ENCODE data around the gene HCAR2. TPM values are rescaled to one million over a fixed set of nuclear protein-coding genes. Genes with fewer than 3 reads are reported as not detected.

The HCAR2 gene
- total and polyA plus RNA-seq, 2 of the 13 experiments (the other 11 are each of a cell fraction or from before 2014, with no cell fraction given) = 0.09 to 5.6 TPM

DNA sequence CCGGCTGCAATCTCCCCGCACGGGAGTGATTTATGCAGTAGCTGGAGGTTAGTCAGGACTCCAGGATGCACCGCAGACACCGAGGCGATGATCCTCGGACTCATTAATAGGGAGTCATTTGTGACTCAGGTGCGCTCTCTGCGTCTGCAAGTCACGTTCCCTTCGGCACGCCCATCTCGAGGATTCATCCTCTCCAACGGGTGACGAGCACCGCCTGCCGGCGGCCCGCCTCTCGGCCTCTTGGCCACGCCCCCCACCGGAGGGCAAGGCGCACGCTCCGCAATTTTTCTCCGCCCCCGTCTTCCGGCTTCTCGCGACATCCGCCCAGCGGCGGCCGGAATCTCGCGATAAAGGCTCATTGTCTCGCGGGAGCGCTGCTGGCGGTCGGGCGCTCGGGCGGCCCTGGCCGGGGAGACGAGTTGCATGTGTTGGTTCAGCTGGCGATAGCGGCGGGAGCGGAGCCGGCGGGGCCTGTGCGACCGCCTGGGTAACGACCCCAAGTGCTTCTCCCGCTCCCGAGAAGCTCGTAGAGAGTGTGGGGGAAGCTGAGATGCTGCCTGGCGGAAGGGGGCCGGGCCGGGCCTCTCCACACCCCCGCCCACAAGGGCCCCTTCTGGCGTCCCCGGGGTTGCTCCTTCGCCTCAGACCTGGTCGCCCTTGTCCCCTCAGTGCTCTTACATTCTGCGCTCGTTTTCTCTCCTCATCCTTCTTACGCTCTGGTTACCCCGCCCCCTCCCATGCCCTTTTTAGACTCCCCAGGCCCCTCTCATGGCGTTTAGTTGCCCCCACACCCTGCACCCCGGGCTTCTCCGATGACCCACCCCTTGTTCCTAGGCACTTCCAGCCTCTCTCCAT is 49.5 kb upstream of the HCAR2 start, which contains the start of gene DENR (continued):
- TF ChIP-seq, protein P1, sequence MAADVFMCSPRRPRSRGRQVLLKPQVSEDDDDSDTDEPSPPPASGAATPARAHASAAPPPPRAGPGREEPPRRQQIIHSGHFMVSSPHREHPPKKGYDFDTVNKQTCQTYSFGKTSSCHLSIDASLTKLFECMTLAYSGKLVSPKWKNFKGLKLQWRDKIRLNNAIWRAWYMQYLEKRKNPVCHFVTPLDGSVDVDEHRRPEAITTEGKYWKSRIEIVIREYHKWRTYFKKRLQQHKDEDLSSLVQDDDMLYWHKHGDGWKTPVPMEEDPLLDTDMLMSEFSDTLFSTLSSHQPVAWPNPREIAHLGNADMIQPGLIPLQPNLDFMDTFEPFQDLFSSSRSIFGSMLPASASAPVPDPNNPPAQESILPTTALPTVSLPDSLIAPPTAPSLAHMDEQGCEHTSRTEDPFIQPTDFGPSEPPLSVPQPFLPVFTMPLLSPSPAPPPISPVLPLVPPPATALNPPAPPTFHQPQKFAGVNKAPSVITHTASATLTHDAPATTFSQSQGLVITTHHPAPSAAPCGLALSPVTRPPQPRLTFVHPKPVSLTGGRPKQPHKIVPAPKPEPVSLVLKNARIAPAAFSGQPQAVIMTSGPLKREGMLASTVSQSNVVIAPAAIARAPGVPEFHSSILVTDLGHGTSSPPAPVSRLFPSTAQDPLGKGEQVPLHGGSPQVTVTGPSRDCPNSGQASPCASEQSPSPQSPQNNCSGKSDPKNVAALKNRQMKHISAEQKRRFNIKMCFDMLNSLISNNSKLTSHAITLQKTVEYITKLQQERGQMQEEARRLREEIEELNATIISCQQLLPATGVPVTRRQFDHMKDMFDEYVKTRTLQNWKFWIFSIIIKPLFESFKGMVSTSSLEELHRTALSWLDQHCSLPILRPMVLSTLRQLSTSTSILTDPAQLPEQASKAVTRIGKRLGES (CRISPR knock-in tag; IDR thresholded peaks at IDR 0.05; ENCODE audit: borderline replicate concordance) = no peak
- no peak for TF ChIP-seq NR2F1 (CRISPR knock-in tag; IDR thresholded peaks at IDR 0.05)
- TF ChIP-seq, protein P2, sequence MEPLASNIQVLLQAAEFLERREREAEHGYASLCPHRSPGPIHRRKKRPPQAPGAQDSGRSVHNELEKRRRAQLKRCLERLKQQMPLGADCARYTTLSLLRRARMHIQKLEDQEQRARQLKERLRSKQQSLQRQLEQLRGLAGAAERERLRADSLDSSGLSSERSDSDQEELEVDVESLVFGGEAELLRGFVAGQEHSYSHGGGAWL (CRISPR knock-in tag; IDR thresholded peaks at IDR 0.05) = peak; percentile 74
- TF ChIP-seq NPAS2 (CRISPR knock-in tag; IDR thresholded peaks at IDR 0.05; ENCODE audit: borderline replicate concordance) = no peak
- no peak for TF ChIP-seq ZFP62 (CRISPR knock-in tag; IDR thresholded peaks at IDR 0.05)
- peak; percentile 98 for TF ChIP-seq ELF1 (CRISPR knock-in tag; IDR thresholded peaks at IDR 0.05)
- TF ChIP-seq, protein P3, sequence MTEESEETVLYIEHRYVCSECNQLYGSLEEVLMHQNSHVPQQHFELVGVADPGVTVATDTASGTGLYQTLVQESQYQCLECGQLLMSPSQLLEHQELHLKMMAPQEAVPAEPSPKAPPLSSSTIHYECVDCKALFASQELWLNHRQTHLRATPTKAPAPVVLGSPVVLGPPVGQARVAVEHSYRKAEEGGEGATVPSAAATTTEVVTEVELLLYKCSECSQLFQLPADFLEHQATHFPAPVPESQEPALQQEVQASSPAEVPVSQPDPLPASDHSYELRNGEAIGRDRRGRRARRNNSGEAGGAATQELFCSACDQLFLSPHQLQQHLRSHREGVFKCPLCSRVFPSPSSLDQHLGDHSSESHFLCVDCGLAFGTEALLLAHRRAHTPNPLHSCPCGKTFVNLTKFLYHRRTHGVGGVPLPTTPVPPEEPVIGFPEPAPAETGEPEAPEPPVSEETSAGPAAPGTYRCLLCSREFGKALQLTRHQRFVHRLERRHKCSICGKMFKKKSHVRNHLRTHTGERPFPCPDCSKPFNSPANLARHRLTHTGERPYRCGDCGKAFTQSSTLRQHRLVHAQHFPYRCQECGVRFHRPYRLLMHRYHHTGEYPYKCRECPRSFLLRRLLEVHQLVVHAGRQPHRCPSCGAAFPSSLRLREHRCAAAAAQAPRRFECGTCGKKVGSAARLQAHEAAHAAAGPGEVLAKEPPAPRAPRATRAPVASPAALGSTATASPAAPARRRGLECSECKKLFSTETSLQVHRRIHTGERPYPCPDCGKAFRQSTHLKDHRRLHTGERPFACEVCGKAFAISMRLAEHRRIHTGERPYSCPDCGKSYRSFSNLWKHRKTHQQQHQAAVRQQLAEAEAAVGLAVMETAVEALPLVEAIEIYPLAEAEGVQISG (CRISPR knock-in tag; IDR thresholded peaks at IDR 0.05) = peak; percentile 80; the same call in 1 of the 2 replicates
- no peak; the same call in 1 of the 2 replicates for TF ChIP-seq RFXANK (CRISPR knock-in tag; IDR thresholded peaks at IDR 0.05)
- TF ChIP-seq SNAI1 (CRISPR knock-in tag; IDR thresholded peaks at IDR 0.05; ENCODE audit: borderline replicate concordance) = no peak
- no peak; the same call in none of the 2 replicates for TF ChIP-seq ZC3H13 (CRISPR knock-in tag; IDR thresholded peaks at IDR 0.05)
- TF ChIP-seq, protein P4, sequence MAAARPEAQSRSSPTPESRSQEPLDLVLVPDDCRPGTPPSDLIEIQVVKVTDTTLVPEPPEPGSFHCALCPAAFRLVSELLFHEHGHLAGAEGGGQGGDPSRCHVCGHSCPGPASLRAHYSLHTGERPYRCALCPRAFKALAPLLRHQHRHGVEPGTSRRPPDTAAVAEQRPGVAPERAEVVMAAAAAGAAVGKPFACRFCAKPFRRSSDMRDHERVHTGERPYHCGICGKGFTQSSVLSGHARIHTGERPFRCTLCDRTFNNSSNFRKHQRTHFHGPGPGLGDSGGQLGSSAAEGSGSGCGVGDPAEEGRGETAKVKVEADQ (CRISPR knock-in tag; IDR thresholded peaks at IDR 0.05; ENCODE audit: borderline replicate concordance) = no peak; the same call in 1 of the 2 replicates
- TF ChIP-seq ZNF17 (CRISPR knock-in tag; IDR thresholded peaks at IDR 0.05) = no peak
- TF ChIP-seq, protein P5, sequence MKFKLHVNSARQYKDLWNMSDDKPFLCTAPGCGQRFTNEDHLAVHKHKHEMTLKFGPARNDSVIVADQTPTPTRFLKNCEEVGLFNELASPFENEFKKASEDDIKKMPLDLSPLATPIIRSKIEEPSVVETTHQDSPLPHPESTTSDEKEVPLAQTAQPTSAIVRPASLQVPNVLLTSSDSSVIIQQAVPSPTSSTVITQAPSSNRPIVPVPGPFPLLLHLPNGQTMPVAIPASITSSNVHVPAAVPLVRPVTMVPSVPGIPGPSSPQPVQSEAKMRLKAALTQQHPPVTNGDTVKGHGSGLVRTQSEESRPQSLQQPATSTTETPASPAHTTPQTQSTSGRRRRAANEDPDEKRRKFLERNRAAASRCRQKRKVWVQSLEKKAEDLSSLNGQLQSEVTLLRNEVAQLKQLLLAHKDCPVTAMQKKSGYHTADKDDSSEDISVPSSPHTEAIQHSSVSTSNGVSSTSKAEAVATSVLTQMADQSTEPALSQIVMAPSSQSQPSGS (CRISPR knock-in tag; IDR thresholded peaks at IDR 0.05) = peak; percentile 74
- no peak for TF ChIP-seq GZF1 (CRISPR knock-in tag; IDR thresholded peaks at IDR 0.05)
- TF ChIP-seq, protein P6, sequence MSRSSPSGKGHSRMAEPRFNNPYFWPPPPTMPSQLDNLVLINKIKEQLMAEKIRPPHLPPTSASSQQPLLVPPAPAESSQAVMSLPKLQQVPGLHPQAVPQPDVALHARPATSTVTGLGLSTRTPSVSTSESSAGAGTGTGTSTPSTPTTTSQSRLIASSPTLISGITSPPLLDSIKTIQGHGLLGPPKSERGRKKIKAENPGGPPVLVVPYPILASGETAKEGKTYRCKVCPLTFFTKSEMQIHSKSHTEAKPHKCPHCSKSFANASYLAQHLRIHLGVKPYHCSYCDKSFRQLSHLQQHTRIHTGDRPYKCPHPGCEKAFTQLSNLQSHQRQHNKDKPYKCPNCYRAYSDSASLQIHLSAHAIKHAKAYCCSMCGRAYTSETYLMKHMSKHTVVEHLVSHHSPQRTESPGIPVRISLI (CRISPR knock-in tag; IDR thresholded peaks at IDR 0.05; ENCODE audit: borderline replicate concordance) = no peak; the same call in 1 of the 2 replicates
- no peak for TF ChIP-seq CEBPB (IDR thresholded peaks at IDR 0.05; ENCODE audit: borderline replicate concordance, low read depth, low read length)
- TF ChIP-seq ISL2 (CRISPR knock-in tag; IDR thresholded peaks at IDR 0.05) = peak; percentile 83
- peak; percentile 74; the same call in 1 of the 2 replicates for TF ChIP-seq CCDC6 (CRISPR knock-in tag; IDR thresholded peaks at IDR 0.05)
- TF ChIP-seq SIN3A (IDR thresholded peaks at IDR 0.05; ENCODE audit: borderline replicate concordance, low read depth, low read length) = peak; percentile 97; the same call in 1 of the 2 replicates
